Vagina (tissue), 2 donors: ENCODE measurements around the gene PITPNM1.

Experiments used
- POLR2A ChIP-seq, 2 donors: fragments of 450-650 bp; IDR thresholded peaks; one replicate each; pipeline ENCODE4 v1.6.1; 2017; ENCODE audit warnings: antibody characterized with exemption in 2 of 2, mild to moderate bottlenecking in 2 of 2, moderate library complexity in 2 of 2
- POLR2AphosphoS5 ChIP-seq, 2 donors: sonication (generic); formaldehyde crosslinking; IDR thresholded peaks; one replicate each; pipeline ENCODE4 v1.9.0; 2017; ENCODE audit warnings: antibody characterized with exemption in 2 of 2, mild to moderate bottlenecking in 2 of 2, low read depth in 1 of 2; ENCODE audit not compliant: insufficient read depth in 1 of 2
- TF ChIP-seq, protein P1 (sequence below), 3 experiments: fragments of 450-650 bp in 2 of 3; fragments of 200-600 bp in 1 of 3; sonication (generic) in 1 of 3; IDR thresholded peaks; one replicate each; pipeline ENCODE4 v1.5.1; 2017 to 2019; ENCODE audit warnings: antibody characterized with exemption in 3 of 3, mild to moderate bottlenecking in 2 of 3, moderate library complexity in 2 of 3

DNA sequence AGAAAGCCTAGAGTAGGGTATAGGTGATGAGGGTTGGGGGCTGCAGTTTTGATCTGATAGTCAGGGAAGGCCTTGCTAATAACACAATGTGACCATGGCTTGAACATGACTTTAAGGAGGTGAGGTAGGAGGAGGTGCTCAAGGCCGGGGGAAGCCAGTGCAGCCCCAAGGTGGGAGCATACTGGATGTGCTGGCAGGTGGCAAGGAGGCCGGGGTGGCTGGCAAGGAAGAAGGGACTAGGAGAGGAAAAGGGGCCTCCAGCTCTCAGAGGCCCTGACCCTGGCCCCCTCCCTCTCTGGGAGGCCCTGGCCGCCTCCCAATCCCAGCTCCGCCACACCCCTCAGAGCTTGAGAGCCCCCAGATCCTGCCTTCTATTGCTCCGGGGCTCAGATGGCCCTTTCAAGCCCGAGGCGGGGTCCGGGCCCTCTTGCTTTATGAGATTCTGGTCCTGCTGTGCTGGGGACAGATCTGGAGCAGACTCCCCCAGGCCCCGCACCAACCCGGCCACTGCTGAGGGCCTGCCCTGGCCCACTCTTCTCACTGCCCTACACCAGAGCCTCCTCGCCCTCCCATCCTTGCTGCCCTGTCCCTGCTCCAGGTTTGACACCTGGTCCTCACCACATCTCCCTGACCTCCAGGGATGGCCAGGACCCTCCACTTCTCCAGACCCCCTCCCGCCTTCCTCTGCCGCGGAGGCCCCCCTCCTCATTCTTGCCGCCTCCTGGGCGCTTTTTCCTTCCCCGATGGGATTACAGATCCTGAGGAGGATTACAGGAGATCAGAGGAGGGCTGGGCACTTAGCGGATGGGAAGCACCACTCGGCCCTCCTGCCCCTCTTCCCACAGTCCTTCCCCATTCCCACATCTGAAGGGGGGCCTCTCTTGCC lies 1.8 kb downstream of the PITPNM1 start:
- TF ChIP-seq POLR2AphosphoS5 (IDR thresholded peaks at IDR 0.05; ENCODE audit: insufficient read depth in 1 of 2, low read depth in 1 of 2) (no peak), POLR2A (IDR thresholded peaks at IDR 0.05) (no peak)
- TF ChIP-seq, protein P1, sequence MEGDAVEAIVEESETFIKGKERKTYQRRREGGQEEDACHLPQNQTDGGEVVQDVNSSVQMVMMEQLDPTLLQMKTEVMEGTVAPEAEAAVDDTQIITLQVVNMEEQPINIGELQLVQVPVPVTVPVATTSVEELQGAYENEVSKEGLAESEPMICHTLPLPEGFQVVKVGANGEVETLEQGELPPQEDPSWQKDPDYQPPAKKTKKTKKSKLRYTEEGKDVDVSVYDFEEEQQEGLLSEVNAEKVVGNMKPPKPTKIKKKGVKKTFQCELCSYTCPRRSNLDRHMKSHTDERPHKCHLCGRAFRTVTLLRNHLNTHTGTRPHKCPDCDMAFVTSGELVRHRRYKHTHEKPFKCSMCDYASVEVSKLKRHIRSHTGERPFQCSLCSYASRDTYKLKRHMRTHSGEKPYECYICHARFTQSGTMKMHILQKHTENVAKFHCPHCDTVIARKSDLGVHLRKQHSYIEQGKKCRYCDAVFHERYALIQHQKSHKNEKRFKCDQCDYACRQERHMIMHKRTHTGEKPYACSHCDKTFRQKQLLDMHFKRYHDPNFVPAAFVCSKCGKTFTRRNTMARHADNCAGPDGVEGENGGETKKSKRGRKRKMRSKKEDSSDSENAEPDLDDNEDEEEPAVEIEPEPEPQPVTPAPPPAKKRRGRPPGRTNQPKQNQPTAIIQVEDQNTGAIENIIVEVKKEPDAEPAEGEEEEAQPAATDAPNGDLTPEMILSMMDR (IDR thresholded peaks at IDR 0.05), result no peak
